CD1c-positive myeloid dendritic cell (primary cell): ENCODE results near the gene TSPAN9.

Experiments
- DNase-seq: peaks from one replicate; pipeline ENCODE4 v3.0.0-alpha.2; 2016; ENCODE audit errors: extremely low spot score

The TSPAN9 gene

DNA sequence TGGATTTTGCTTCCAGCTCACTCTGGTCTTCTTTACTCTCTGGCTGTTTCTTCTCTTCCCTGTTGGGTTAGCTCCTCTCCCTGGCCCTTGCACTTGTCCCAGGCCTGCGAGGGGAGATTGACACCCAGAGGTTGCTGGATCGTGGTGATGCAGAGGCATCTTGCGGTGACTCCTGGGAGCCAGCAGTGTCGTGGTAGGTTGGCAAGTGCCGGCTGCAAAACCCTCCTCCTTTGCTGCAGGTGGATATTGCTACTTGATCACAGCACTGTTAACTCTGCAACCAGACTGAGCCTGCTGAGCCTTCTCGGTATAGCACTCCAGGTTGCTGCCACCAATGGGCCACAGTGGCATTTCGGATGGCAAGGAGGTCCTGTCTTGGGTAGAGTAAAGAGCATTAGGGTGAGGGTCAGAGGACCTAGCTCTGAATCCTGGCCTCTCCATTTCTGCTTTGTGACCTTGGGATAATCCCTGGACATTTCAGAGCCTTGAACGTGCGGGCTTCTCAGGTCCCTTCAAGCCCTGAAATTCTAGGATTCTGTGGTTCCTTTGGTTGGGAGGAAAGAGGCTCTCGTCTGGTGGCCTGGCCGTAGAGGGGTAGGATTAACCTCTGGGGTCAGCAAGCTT lies 87.4 kb downstream of the TSPAN9 start:
- no peak for DNase-seq

DNA sequence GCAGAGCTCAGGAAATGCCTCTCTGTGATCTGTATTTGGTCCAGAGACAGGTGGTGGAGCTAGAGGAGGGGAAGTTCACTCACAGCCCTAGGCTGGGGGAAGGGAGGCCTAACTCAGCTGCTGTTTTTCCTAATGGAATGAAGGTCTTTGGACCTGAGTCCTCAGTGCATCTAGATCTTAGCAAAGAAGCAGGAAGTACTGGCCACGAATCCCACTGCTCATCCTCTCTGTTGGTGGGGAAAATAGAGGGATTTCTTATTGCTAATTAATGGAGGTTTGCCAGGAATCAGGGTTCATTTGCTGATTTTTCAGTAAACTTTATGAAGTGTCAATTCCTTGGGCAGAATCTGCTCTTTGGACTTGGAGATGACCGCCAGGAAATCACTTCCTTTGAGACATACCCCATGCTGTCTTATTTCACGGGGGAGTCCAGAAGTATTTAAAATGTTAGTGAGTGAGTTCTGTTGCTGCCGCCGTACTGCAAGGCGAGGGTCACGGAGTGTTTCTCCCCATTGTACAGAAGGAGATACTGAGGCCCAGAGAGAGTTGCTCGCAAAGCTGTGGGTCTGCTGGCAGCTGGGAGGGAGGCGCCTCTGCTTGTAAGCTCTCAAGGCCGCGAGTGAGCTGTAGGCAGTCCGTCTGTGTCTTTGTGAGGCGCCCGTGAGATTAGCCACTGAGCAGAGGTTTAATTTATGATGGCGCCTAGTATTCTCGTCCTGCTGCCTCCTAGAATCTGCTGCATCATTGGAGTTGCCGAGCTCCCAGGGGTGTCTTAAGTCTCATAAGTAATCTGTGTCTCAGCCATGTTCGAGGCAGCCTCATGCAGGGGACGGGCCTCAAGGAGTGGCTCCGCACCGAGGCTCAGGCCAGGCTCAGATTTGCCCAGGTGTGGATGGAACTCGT lies 88.2 kb downstream of the TSPAN9 start:
- no peak for DNase-seq

DNA sequence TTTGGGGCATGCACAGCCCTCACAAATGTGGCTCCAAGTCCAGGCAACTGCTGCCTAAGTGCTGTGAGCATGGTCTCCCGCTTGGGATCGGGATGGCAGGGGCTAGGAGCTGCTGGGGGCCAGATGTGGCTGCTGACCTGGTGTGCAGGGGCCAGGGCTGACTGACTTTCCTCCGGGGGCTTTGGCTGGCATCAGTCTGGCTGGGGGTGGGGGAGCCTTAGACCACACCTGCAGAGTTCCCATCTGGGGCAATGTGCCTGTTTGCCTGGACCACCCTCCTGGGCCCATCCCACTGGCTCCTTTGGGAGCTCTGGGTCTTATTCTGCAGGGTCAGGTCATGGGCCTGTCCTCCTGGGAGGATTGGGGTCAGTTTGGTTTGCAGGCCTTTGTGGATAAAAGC lies 90.5 kb downstream of the TSPAN9 start:
- no peak for DNase-seq

DNA sequence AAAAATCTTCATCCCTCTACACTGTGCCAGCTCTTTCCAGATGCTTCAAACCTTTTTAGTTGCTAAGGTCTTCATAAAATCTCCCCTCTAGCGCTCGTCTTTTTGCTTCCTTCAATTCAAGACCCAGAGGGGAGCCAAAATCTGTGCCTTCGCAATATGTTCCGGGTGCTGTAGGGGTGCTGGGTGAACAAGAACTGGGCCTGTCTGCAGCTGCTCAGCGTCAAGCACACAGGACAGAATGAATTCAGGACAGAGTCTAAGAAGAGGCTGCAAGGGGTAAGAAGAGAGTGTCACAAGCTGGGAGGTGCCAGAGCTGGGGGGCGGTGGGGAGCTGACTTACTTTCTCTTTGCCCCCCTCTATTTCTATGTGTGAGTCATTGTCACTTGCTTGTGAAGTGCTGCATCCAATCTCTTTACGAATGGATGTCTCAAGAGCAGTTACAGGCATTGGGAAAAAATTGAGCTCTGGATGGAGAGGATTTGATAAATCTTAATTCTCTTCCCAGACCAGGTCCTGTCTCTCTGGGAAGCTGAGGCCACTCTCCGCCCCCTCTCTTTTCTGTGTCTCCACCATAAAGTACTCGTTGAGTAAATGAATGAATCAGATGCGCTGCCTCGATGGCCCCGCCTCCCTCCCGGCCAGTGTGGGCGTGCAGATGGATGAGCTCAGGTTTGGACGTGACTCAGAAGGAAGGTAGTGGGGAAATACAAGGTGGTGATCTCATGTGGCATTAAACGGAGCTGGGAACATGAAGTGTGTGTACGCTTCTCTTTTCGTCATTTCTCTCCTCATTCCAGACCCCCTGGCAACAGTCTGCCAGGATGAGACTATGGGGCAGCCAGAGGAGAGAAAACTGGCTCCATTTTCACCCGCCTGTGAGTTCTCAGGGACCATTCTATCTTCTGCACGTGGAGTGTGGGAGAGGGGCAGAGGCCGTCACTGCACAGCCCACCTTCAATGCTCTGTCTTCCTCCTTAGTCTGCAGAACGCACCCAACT lies 91.3 kb downstream of the TSPAN9 start:
- DNase-seq: no peak

DNA sequence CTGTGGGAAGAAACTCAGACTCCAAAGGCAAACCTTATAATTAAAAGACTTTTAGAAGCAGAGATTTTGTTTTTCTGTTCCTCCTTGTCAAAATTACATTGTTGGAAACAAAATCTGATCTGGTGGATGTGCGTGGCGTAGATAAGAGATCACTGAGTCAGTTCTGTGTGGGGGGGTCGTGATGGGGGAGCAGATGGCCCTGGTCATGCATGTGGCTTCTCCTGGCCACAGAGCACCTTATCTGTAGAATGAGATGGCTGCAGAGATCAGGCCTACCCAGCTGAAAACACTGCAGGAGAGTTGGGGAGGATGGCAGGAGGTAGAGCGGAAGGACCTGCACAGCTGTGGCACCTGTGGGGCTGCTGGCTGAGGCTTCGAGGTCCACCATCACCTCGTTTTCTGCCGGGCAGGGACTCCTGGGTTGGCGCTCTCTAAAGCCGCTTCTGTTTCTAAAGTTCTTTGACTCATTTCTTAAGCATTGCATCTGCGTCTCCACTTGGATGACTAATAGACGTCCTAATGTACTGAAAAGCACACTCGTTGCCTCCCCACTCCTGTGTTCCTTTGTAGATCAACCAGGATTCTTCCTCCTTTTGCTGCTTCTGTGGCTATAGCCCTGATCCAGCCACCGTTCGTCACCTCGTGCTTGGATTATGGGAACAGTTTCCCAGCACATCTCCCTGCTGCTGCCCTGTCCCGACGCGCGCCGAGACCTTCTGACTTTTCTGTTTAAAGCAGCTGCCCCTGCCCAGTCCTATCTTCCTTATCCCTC lies 93.4 kb downstream of the TSPAN9 start:
- no peak for DNase-seq

DNA sequence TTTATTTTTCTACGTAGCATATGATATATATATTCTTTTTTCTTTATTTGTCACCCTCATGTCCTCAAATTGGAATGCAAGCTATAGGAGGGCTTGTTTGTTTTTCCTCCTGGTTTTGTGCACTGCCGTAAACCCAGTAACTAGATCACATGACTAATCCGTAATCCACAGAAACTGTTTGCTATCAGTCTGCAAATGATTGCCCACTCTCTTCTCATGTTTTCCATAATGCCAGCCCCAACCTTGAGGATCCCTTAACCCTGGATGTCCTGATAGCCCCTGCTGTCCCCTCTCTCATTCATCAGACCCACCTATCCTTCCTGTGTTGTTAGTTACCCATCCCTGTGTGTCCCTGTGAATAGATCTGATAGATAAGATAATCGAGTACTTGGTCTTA lies 94.0 kb downstream of the TSPAN9 start:
- DNase-seq: no peak

DNA sequence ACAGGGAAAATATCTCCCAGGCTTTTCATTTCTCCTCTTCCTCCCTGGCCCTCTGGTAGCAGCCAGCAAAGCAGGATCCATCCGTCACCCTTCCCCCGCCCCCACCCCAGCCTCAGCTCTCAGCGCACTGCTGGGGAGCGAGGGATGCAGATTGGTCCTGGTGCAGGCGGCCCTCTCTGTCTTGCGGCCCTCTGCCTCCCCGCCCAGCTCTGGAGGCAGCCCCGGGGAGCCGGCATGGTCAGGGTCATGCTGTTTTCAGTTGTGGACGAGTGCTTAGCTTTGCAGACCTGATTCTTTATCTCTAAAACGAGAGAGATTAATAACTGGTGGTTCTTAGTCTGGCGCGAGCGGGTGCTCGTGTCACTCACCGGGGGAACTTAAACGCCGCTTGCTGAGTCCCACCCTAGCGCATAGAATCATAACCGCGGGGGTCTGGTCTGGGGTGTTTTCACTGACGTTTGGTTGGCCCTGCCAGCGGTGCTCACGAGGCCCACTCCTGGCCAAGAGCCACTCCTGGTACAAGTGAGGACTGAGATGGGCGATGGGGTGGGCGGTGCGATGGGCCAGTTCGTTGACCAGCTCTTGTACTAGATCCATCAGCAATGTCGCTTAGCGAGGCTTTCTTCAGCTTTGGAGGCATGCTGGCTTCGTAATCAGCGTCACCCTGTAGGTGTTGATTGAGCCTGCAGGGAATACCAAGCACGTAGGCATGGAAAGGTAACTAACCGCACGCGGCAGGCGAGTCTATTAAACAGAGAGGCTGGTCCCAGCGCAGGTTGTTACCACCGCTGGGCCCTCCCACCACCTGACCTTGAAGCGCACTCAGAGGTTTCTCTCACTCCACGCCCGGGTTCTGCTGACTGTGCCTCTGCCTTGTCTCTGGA lies 95.2 kb downstream of the TSPAN9 start:
- no peak for DNase-seq

DNA sequence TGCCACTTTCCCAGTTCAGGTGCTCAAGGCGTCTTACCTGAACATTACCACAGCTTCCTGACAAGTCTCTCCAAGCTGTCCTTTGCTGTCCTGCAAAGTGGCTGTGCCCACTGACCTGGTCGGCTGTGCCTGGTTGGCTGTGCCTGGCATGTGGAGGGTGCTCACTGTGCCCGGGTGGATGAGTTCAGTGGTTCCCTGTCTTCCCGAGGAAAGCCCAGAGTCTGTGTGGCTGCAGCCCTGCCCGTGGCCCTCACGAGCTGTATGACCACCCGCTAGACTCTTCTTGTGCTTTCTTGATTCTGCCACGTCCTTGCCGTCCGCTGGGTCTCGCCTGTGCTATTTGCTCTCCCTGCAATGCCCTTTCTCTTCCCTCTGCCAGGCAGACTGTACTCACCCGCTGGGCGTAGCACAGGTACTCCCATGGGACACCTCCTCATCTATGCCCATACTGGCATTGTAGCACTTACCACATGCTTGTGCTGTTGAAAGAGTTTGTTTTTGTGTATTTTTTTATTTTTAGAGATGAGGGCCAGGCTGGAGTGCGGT lies 95.9 kb downstream of the TSPAN9 start:
- no peak for DNase-seq

DNA sequence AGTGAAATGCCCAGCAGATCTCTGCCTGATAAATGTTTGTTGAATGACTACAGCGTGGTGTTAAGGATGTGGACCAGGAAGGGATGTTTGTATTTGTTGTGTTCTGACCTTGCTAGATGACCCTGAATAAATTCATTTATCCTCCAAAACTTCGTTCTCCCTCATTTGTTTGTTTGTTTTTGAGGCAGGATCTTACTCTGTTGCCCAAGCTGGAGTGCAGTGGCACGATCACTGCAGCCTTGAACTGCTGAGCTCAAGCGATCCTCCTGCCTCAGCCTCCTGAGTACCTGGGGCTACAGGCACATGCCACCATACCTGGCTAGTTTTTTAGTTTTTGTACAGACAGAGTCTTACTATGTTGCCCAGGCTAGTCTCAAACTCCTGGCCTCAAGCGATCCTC lies 96.7 kb downstream of the TSPAN9 start:
- no peak for DNase-seq

DNA sequence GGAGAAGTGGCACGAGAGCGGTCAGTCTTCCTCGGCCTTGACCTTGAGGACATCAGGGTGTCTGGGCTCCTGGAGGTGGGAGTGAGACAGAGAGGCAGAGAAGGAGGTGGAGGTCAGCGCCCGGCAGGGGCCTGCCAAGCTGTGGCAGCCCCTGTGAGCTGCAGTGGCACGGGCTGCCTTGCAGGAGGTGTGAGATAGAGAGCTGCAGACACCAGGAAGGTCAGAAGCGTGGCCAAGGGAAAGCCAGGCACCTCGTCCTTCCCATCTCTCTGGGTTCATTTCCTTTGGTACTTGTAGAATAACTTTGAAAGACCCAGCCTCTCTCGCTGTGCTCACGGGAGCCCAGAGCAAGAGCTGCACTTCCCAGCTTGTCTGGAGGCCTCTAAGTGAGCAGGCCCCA lies 98.1 kb downstream of the TSPAN9 start:
- DNase-seq: no peak

DNA sequence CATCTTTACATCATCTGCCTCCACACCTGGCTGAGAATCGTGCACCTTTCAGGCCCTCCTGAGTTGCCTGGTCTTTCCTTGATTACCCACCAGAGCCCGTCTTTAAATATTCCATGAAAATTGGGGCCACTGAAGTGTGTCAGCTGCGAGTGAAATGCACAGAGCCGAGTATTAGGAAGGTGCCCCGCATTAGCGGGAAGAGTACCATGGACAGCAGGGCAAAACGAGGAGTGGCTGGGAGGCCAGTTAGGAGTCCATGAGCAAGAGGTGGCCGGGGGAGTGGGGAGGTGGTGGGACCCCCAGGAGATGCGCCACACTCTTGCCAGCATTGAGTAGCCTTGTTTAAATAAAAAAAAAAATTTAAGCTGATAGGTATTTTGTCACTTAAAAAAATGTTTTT lies 99.6 kb downstream of the TSPAN9 start:
- DNase-seq: no peak

DNA sequence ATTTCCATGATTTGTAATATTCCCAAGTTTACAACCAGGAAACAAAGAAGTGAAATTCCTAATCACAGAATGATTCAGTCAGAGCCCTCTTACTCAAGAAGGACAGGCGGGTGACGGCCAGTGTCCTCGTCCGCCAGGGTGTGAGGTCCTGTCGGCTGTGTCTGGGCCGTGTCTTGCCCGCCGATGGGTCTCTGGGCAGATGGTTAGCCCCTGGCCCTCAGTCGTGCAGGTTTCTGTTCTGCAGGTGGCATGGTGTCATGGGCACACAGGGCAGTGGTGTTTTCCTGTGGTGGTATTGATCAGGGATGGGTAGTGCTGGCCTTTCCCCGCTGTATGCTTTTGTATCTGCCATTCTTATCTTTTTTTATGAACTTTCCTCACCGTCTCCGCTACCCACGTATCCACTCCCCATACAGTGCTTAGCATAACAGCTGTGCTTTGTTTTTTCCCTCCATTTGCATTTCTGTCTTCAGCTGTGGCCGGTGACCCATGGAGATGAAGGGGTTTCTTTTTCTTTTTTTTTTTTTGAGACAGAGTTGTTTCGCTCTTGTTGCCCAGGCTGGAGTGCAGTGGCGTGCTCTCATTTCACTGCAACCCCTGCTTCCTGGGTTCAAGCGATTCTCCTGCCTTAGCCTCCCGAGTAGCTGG lies 100.7 kb downstream of the TSPAN9 start:
- no peak for DNase-seq

DNA sequence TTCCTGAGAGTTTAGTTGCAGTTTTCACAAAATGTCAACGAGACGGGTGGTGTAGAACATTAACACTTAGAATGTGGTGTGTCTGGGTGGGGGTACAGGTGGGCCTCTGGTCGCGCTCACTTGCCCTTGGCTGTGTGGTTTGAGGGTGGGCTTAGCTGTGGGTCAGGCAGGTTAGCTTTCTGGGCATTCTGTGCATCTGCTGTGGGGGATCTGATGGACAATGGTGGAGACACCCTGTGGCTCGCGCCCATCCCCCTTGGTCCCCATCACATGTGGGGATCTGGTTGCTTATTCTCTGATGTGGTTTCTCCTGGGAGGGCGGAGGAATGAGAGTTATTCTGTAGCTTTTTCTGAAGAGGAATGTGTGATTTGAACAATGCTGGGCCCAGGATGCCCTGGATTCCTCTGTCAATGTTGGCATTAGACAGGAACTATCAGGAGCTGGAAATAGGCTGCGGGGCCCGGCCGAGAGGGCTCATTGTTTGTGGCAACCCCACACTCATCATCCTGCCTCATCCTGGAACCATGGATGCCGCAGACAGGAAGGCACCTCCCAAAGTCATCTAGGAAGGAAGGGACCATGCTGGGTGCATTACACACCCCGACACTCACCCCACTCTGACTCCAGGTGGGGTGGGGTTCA lies 101.6 kb downstream of the TSPAN9 start:
- DNase-seq: no peak

DNA sequence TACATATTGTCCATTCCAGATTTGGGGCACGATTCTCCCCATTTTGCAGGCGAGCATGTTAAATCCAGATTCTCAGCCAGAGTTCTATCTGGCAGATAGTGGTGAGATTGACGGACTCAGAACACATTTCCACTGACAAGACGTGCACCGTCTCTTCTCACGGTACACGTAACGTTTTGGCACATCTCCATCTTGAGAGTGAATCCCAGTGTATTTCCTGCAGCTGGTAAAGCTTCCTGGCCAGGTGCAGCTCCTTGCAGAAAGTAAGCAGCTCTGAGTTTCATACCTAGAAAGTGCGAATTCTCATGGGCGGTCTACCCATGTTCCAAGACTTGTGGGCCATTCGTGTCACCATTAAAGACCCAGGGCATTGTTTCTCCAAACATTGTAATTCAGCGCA lies 102.6 kb downstream of the TSPAN9 start:
- no peak for DNase-seq

DNA sequence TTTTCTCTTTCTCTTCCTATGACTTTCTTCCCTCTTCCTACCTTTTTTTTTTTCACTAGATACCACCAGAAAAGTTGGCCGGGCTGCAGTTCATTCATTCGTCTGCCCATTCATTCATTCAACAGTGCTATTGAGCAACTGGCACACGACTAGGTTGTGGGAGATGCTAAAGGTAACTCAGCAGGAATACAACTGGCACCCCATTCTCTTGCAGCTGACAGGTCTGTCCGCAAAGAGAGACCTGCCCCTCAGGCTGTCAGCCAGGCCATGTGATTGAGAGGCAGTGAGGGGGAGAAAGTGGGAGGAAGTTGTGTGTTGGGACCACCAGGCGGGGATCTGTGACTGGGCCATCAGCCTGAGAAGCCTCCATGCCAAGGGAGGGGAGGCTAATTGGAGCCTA lies 105.2 kb downstream of the TSPAN9 start:
- DNase-seq: no peak

DNA sequence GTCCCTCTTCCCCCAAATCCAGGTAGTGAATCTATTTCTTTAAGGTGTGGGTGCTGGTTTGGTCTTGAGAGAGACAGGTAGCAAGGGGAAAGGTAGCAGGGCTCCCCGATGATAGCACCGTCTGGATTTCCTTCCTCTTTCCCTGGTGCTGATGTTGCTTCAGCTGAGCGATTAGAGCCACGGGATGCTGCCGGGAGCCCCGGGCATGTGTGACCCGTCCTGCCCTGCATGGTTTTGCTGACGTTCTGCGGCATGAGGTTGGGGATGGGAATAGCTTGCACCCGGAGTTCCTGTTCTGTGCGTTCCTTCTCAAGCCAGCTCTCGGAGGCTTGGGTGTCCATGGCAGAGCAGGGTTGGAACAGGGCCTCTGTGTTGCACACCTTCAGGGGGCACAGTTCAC lies 107.3 kb downstream of the TSPAN9 start:
- no peak for DNase-seq

DNA sequence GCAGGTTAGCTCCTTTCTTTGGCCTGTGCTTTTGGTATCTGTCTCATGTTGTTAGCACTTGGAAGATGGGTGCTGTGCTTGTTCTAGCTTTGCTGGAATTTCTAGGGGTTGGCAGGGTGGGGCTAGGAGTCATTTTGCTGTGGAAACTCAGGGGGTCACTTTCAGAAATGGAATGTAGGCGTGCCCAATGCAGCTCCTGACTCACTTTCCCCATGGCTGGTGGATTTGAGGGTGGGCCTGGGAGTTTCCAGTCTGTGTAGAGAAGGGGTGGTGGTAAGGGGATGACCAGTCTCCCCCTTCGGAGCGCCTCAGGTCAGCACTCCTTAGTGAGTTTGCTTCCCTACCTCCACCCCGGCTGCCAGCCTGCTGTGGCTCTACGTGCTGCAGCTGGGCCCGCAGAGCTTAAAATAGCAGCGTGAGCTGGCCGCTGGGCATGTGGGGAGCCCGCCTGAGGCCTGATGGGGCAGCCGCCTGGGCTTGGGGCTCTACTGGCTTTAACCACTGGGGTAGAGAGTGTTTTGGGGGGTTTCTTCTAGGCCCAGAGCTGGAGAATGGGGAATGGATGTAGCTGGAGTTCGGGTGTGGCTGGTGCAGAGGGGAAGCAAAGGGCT lies 108.2 kb downstream of the TSPAN9 start:
- no peak for DNase-seq

DNA sequence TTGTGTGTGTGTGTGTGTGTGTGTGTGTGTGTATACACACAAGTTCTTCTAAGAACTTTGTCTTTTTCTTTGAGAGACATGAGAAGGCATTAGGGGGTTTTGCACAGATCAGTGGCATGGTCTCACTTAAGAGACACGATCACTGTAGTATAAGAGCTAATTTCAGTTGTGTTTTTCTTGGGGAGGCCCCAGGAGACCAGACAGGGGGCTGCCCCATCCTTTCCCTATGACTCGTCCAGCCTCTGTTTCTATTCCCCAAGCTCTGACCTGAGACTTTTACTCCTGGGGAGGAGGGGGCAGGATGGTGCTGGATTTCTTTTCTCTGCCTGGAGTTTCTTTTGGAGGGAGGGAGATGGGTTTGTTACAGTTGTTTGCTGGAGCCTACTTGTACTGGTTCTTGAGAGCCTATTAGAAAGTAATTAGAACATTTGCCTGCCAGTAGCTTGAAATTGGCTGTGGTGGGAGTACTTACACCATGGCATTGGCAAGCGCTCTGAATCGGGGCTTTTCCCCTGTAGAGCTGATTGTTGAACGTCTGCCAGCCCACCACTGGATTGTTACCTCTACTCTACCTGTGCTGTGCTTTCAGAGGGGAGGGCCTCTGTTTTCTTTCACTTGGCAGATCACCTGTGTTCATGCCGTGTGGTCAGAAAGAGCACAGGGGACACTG lies 109.5 kb downstream of the TSPAN9 start:
- no peak for DNase-seq
